Fibroblast of villous mesenchyme (primary cell): ENCODE results near the gene DLX6. TPM values are rescaled to one million over a fixed set of nuclear protein-coding genes. Genes with fewer than 3 reads are reported as not detected.

Source experiments
- DNase-seq: peaks from one replicate; pipeline ENCODE4 v3.0.0-alpha.2; 2010; ENCODE audit warnings: low read depth
- H3K4me3 ChIP-seq: 2 replicates; pipeline ENCODE4 v1.5.1; 2011; ENCODE audit warnings: low read depth, mild to moderate bottlenecking, low read length
- total RNA-seq: library from RNA; depleted of rRNA; stranded (reverse); fragments of >200 nt; gene quantifications from 2 replicates; pipeline ENCODE4 v1.2.3, GENCODE V29; 2012
- TF ChIP-seq, protein P1 (sequence below): IDR thresholded peaks from 2 replicates; pipeline ENCODE4 v1.5.1; 2012; ENCODE audit warnings: low read depth, mild to moderate bottlenecking, low read length; ENCODE audit not compliant: insufficient read depth

DLX6 gene
- total RNA-seq, 1 donor: not detected

DNA sequence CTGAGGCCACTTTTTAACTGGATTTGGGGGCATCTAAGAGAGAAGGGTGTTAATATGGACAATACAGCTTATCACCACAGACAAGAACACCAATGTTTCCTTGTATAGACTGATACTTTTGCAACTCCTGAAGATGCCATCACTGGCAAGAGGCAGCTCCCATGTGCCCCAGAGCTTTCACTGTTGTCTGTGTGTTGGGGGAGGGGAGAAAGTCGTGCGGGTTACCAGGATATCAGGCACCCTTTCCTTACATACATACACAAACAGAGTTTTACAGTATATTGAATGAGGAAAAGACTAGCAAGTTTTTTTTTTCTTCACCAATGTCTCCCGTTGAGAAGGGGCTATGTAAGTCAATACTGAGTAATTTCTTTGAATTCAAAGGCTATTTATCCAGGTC lies 4.1 kb upstream of the DLX6 start:
- TF ChIP-seq, protein P1, sequence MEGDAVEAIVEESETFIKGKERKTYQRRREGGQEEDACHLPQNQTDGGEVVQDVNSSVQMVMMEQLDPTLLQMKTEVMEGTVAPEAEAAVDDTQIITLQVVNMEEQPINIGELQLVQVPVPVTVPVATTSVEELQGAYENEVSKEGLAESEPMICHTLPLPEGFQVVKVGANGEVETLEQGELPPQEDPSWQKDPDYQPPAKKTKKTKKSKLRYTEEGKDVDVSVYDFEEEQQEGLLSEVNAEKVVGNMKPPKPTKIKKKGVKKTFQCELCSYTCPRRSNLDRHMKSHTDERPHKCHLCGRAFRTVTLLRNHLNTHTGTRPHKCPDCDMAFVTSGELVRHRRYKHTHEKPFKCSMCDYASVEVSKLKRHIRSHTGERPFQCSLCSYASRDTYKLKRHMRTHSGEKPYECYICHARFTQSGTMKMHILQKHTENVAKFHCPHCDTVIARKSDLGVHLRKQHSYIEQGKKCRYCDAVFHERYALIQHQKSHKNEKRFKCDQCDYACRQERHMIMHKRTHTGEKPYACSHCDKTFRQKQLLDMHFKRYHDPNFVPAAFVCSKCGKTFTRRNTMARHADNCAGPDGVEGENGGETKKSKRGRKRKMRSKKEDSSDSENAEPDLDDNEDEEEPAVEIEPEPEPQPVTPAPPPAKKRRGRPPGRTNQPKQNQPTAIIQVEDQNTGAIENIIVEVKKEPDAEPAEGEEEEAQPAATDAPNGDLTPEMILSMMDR: no peak
- H3K4me3 ChIP-seq: no peak overlapping the region
- DNase-seq: no peak

DNA sequence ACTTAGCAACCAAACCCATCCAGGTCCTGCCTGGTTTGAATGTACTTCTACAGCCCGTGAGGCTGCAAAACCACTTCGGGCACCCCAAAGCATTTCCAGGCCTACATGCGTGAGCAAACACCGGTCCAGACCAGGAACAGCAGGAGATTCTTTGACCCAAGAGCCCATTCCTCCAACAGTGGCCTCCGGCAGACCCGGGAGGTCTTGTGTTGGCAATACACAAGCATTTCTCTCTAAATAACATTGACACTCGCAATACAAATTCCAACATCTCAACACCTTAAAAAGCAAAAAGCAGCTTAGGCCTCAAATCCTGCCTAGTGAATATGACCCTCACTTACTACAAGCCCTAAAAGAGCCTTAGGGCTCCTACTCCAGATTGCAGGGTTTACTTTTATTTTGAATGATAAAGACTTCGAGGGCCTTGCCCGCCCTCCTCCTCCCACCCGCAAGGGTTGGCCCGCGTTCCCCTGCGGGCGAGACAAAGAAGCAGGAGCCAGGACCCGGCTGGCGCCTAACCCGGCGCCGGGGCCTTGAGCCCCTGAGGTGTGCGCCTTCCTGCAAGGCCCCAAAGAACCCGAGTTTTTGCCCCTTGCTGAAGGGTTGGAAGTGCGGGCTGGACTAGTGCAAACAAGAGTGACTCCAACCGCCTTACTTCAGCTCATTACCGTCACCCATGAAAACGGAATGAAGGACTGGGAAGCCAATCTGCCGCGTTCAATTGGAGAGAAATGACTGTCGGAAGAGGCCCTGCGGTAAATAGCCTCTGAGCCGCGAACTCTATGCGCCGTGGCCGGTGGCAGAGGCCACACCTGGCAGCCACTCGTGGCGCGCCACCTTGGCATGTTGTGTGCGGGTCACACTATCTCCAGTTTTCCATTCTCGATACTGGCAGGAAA lies 3.4 kb upstream of the DLX6 start:
- TF ChIP-seq, protein P1: no peak
- DNase-seq: no peak
- no peak overlapping the region for H3K4me3 ChIP-seq

DNA sequence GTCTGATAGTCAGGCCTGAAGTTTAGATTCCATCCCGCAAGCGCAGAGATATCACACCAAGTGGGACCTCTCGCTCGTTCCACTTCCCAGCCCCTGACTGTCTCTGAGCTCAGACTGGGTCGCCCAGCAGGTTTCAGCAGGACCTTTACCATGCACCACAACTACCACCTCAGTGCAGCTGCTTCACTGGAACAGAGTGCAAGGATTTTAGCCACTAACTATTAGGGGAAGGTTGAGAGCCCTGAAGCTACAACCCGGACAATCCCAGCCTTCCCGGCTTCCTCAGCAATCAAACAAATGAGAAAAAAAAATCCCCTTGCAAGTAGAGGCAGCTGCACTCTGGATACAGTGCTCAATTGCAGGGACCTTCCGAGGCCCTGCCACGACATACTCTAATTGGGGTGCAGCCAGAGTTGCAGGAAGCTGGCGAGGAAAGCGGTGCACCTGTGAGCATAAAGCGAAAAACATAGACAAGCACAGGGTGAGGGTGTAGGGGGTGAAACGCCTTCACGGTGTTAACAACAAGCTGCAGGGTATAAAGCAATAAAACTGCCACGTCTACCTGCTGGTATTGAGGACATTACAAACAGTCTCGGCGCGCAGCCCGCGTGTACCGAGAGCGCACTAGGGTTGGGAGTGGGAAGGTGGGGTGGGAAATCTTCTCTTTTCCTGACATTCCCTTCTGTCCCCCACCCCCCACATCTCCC lies 2.6 kb upstream of the DLX6 start:
- no peak overlapping the region for H3K4me3 ChIP-seq

DNA sequence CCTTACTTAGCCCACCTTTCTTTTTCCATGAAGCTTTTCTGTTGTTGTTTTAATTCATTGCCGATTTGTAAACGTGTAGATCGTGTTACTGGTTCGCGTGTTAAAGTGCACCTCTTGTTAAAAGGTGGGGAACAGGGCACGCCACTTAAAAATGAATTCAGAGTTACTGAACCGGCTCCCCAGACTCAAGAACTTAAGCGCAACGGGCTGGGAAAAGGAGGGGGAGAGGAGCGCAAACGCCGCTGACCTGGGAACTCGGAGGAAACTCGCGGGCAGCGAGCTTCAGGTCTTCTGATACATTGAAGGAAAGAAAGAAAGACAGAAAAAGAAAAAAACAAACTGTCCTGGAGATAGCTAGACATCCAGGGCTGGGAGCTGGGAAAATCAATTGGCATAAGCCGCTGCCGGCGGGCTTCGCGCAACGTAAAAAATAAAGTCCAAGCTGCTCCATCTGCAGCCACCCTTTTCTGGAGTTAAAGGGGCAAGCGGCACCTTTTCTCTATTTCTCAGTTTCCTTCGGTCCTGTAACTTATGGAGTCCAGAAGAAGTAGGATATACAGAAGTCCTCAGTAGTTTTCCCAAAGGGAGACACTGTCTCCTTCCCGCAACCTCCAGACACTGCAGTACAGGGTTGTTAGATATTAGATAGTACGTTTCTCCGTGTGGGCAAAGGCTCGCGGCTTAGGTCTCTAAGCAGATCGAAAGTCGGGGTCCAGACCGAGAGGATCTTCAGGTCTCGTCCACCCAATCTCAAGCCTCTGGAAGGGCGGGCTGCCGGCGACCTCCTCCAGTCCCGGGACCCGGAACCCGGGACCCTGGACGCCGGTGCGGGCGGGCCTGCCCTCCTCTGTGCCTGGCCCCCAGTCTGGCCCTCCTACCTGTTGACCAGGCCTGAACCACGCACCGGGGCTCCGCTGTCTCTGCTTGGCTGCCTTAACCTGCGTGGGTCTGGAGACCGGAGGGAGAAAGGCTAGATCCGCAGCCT lies 1.8 kb upstream of the DLX6 start:
- DNase-seq: no peak
- TF ChIP-seq, protein P1: no peak
- no peak overlapping the region for H3K4me3 ChIP-seq

More for the DNA sequence above, 2.6 kb upstream of the DLX6 start:
- DNase-seq: no peak
- TF ChIP-seq, protein P1: no peak

DNA sequence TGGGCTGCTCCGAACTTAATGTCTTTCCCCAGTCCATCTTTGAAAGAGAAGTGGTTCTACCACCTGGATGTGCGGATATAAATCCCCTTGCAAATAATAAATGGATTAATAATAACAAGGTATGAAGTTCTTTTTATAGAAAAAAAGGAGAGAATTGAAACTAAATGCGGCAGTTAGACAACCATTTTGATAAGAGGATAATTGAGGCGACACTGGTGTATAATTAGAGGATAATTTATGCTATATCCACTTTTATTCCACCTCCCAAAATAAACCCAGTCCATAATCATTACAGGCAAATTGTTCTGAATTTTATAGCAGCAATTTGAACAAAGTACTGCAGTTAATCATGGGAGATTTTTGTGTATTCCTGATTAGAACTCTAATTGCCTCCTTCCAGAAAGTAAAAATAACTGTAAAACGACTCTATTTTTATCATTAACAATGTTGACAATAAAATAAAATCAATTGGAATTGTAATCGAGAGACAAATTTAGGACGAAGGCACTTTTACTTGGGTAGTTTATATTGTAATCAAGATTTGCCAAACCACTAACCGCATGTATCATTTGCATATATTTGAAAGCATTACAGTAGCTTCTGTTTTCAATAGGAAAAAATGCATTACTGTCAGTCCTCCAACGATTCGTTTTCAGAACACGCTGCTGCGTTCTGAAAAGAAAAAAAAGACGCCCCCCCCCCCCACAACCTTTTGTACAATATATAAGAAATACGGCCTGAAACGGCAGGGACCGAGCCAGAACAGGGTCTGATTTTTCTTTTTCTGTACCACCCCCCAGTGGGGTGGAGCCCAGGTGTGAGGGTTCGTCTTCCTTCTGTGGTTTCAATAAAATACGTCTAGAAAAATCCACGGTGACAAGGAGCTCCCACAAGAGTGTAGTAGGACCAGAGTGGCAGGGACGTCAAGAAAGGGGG lies 838 bp upstream of the DLX6 start:
- DNase-seq: no peak
- TF ChIP-seq, protein P1: no peak
- H3K4me3 ChIP-seq: no peak overlapping the region
